NOMO-1 treated with dmso at 0.1 percent for 144 hours (cell line): ENCODE data around the gene GOLGA6L7.
"Not testable (repeated sequence)": the region's sequence is repeated elsewhere in the genome, so short reads cannot be mapped to it uniquely, and the experiment has no call there.

ENCODE experiments used
- DNase-seq: peaks from one replicate; lab custom pipeline; 2025; ENCODE audit not compliant: unreplicated experiment; lab: John Stamatoyannopoulos, UW

Gene GOLGA6L7

DNA sequence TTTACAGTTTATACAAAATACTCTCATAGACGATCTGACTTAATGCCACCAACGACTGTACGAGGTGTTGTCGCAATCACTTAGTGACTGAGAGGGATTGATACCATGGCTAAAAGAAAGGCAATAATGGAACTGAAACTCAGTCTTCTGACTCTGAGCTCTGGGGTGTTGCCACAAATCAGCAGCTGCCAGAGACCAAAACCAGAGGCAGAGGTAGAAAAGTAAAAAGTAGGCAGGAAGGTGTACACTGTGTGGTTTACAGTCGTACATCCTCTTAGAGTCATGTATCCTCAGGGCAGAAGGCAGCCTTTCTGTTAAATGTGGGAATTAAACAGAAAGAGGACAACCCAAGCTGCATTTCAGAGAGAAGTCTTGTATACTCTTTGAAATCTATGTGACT lies 1.2 kb downstream of the GOLGA6L7 start:
- DNase-seq, result not testable (repeated sequence)

DNA sequence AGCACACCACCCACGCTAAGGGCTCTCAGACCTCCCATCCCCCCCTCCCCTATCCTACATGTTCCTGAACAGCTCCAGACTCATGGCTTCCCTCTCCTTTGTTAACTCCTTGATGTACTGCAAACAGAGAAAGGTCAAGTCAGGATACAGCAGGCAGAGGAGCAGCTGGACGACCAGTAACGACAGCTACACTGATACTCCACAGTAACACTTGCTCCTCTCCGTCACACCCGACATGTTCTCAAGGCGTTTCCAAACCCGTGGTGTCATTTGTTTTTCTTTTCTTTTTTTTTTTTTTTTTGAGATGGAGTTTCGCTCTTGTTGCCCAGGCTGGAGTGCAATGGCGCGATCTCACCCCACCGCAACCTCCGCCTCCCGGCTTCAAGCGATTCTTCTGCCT lies 4.3 kb downstream of the GOLGA6L7 start:
- not testable (repeated sequence) for DNase-seq

DNA sequence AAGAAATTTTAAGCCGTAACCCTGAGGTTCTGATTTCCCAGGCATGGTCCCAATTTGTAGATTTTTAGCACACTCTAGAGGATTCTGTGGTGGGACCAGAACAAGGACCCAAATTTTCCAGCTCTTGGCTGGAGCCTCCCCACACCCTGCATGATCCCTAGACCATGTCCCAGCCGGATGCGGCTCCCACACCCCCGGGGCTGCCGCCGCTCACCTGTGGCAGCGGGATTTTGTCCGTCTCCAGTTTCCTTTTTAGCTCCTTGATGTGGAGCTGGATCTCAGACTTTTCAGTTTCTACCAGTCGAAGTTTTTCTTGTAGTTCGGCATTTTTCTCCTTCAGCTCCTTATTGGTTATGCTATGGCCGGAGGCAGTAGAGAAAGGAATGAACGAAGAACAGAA lies 4.9 kb downstream of the GOLGA6L7 start:
- DNase-seq, result not testable (repeated sequence)

DNA sequence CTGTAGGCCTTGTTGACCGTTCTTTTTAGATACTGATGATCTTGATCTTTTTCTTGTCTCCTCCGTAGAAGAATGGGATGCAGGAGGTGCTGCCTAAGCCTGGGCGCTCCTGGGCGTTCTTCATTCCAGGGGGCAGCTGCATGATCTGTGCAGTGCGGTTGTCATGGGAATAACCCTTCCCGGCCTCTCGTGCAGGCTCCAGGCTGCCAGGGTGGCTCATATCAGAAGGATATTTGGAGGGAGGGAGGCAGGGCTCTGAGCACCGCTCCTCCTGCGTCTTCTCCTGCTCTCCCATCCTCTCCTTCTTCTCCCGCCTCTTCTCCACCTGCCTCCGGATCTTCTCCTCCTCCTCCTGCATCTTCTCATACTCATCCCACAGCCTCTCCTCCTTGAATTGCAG lies 6.2 kb downstream of the GOLGA6L7 start:
- not testable (repeated sequence) for DNase-seq

DNA sequence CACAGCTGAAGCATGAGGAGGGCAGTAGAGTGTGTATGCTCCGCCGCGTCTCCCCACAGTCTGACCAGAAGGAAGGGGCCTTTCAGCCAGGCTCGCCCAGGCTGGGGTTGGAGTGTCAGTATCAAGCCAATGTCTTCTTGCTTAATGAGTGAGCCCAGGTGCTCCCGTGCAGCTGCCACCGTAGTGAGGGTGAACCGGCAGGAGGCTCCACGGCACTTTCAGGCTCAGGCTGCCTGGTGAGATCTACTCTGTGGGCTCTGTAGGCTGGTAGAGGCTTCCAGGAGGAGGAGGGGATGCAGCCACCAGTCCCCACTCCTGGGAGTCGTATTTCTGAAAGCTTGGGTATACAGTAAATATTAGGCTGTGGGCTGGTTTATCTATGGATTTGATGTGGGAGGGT lies 8.2 kb downstream of the GOLGA6L7 start:
- not testable (repeated sequence) for DNase-seq

DNA sequence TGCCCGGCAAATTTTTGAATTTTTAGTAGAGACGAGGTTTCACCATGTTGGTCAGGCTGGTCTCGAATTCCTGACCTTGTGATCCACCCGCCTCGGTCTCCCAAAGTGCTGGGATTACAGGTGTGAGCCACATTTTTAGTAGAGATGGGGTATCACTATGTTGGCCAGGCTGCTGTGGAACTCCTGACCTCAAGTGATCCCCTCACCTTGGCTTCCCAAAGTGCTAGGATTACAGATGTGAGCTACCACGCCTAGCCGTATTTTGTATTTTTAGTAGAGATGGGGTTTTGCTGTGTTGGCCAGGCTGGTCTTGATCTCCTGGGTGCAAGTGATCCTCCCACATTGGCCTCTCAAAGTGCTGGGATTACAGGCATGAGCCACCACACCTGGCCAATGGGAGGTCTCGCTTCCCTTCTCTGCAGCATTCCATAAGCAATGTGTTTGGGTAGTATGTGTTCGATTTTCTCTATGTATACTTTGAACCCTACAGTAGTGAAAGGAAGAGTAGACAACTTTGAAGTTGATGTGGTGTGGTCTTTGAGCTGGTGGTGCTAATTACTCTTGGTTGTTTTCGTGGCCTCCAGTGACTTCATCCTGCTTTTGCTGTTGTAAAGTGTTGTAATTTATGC lies 13.4 kb downstream of the GOLGA6L7 start:
- DNase-seq, result not testable (repeated sequence)

DNA sequence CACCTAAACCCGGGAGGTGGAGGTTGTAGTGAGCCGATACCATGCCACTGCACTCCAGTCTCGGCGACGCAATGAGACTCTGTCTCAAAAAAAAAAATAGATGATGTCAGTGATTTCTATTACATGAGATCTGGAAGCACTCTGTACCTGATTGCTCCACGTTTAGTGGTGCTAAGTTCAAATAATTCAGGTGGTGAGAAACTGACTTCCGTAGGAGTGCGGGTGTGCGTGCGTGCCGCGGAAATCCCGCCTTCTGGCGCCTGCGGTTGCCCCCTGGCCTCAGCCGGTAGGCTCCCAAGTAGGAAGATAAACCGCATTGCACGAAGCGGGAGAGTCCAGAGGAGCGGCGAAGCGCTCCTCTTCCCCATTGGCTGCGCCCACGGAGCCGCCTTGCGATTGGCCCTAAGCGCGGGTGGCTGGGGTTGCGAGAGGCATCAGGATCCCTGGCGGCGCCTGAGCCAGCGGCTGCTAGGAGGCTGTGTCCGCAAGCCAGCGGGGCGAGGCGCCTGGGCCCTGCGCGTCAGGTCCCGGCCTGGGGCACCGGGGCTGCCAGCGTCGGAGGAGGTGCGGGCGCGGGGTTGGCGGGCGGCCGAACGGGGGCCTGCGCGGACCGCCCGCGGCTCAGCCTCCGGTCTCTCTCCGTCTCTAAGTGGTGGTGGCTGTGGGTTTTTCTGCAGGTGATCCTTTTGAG lies 16.4 kb downstream of the GOLGA6L7 start:
- peak; percentile 88 for DNase-seq

DNA sequence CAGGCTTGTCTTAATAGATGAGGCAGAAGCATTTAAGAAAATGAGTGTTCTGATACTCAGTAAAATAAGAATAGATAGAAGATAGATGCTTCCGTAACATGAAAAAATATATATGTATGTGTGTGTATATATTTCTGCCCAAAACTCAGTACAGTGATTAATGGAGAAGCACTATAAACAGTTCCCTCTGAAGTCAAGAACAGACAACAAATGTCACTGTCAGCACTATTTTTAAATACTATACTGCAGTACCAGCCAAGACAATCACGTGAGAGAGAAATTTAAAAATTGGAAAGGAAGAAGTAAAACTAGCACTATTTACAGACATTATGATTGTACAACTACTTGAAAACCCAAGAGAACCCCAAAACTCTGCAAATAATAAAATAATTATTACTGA lies 27.0 kb downstream of the GOLGA6L7 start:
- DNase-seq, result not testable (repeated sequence)

DNA sequence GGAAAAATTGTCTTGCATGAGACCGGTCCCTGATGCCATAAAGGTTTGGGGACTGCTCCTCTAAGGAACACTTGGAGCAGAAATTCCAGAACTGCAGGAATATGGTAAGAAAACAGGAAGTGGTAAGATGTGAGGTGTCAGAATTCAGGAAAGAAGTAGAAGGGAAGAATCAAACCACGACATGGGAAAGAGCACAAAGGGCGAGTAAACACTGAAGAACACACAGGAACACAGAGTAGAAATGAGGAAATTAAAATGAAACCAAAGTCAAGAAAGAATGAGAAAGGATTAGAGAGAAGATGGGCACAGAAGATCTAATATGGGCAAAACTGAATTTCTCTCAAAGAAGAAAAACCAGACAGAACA lies 28.5 kb downstream of the GOLGA6L7 start:
- DNase-seq, result not testable (repeated sequence)

DNA sequence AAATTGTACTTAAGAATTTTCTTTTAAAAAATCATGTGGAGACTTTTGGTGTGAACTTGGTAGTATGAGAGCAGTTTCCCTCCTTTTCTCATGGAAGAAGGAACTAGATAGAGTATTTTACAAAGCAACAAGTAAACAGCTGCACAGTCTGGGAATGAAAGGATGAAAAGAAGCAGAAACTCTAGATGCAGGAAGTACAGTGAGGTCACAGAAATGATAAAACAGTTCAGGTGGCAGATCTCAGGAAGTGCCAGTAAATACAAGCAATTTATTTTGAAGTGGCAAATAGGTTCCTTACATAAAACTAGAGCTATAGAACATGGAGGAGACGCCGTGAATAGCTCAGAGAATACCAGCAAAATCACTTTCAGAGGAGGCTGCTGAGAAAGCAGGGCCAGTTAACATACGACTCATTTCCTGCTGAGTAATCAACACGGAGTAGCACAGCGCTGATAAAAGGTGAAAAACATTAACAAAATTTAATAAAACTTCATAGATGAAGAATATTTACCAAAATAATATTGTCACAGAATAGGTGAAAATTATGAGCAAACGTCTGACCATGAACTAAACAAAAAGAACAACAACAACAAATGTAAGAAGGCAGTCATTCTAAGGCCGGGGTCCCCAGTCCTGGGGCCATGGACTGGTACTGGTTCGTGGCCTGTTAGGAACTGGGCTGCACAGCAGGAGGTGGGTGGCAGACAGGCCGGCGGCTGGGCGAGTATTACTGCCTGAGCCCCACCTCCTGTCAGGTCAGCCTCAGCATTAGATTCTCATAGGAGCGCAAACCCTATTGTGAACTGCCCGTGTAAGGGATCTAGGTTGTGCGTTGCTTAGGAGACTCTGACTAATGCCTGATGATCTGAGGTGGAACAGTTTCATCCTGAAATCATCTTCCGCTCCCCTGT lies 29.2 kb downstream of the GOLGA6L7 start:
- DNase-seq, result not testable (repeated sequence)

DNA sequence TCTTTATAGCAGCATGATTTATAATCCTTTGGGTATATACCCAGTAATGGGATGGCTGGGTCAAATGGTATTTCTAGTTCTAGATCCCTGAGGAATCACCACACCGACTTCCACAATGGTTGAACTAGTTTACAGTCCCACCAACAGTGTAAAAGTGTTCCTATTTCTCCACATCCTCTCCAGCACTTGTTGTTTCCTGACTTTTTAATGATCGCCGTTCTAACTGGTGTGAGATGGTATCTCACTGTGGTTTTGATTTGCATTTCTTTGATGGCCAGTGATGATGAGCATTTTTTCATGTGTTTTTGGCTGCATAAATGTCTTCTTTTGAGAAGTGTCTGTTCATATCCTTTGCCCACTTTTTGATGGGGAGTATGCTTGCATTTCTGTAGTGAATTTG lies 30.3 kb downstream of the GOLGA6L7 start:
- DNase-seq, result not testable (repeated sequence)

DNA sequence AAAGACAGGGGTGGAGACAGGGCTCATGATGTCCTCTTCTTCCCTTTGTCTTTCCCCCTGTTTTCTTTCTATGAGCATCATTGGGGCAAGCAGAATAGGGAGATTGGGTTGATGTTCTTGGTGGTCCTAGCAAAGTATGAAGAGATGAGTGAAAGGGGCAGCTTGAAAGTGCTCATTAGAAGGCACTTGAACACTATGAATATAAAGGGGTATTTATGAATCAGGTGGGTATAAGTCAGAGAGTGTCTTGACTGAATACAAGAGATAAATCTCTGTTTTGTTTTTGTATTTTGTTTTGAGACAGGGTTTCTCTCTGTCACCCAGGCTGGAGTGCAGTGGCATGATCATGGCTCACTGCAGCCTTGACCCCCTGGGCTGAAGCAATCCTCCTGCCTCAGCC lies 34.4 kb downstream of the GOLGA6L7 start:
- not testable (repeated sequence) for DNase-seq

DNA sequence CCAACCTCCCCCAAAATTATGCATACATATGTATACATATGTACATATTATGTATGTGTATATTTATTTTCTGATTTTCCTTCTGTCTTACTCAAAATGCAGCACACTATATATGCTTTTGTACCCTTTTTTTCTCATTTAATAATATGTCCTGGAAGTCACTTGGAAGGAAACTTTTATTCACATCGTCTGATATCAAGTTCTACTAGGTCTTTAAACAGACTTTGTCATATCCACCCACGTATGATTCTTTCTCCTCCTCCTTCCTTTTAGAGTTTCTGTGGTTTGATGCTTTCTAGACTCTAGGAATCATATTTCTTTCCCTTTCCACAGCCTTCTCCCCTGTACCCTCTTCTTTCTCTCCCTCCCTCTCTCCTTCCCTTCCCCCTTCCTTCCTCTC lies 35.1 kb downstream of the GOLGA6L7 start:
- not testable (repeated sequence) for DNase-seq

DNA sequence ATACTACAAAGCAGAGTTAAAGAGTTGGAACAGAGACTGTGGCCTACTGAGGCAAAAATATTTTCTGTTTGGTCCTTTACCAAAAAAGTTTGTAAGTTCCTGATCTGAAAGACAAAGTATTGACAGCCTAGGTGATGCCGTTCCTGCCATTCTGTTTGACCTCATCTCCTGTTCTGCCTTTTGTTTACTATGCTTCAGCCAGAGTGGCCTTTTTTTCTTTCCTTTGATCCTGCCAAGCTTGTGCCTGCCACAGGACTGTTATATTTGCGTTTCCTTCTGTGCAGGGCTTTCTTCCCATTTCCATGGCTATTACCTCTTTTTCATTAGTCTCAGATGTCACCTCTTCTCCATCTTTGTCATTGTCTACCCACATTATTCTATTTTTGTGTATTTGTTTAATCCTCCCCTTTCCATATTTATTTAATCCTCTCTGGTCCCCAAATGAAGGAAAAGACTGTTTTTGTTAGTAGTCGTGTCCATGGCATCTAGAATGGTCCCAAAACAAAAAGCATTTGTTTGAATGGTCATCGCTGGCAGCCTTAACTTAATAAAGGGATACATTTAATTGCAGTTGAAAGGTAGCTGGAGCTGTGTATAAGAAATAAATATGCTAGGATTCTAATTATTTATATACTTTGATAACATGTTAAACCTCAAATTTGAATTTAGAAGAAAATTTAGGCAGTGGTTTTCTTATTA lies 36.4 kb downstream of the GOLGA6L7 start:
- not testable (repeated sequence) for DNase-seq

DNA sequence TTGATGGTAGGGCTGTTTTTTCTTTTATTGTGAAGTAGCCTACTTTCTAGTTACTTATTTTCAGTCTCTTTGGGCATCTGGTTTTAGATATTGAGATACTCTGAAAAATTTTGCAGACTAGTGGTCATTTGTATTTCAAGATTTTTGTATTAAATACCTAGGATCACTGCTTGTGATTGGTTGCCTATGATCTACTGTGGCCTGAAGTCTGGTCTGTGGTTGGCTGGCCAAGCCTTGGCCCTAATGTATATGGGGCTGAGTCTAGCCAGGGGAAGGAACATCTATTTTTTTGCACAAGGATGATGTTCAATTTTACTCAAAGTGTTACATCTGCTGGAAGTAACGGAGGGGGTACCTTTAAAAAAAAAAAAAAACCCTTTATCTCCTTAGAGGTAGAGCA lies 38.0 kb downstream of the GOLGA6L7 start:
- DNase-seq, result not testable (repeated sequence)

DNA sequence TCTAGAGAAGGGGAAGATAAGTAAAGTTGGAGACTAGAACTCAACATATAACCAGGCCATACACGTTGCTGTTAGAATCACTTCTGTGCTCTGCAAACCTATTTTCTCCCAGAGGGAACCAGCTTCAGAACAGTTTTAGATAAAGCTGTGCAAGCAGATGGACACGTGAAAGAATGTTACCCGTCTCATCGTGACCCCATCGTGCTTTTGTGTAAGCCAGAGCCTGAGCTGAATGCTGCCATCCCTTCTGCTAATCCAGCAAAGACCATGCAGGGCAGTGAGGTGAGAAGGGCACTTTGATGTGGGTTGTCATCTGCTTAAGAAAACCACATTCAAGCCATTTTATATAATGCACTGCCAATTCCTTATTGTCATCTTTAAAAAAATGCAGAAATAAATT lies 40.3 kb downstream of the GOLGA6L7 start:
- not testable (repeated sequence) for DNase-seq

DNA sequence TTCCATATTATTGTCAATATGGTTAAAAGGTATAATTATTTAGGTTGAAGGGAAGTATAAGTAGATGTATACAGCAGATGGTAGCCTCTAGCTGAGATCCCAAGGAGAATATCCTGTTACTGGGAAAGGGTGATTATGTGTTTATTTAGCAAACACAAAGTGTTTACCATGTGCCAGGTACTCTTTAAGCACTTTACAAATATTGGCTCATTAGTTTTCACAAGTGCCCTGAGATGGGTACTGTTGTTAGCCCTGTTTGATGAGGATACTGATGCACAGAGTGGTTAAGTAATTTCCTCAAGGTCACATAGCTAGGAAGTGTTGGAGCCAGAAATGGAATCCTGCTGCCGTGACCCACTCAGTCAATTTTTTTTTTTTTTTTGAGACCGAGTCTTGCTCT lies 48.1 kb downstream of the GOLGA6L7 start:
- not testable (repeated sequence) for DNase-seq

DNA sequence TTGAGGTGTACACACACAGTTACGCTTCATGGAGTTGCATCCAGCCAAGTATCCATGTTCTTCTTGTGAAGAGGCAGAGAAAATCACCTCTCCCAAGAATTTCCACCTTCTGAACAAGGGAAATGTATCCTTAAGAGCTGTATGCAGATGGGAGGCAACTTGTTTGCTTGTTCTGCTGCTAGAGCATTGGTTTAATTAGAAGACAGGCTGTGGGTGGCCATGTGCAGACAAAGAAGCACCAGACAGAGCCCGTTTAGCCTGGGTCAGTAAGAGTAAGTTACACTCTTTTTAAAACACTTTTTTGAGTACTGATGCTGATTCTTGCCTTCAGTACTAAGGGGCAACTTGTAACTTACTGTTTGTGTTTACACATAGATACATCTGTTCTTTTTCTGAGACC lies 50.2 kb downstream of the GOLGA6L7 start:
- DNase-seq, result not testable (repeated sequence)

DNA sequence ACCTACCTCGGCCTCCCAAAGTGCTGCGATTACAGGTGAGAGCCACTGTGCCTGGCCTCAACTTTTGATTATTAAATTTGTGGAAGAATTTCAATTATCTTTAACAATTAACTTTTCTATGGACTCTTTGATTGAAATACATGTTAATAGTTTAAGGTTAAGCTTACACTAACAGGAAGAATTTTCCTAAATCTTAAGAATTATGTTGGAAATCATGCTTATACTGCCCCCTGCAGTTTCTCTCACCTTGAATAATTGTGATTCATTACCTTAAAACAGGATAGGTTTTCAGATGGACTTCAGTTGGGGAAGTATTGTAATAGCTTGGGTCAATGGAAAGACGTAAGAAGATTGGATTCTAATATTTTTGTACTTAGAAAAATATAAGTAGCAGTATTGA lies 54.2 kb downstream of the GOLGA6L7 start:
- DNase-seq, result not testable (repeated sequence)
